GM19467 (cell line): ENCODE results near the gene CDK13.
A peak's percentile ranks its signal among the peaks of the same experiment; 100 is the strongest.

Experiments
- ATAC-seq: cut with Tn5 transposase; IDR thresholded peaks from one replicate; pipeline ENCODE4 v1.9.1; 2021; ENCODE audit warnings: mild to moderate bottlenecking, moderate library complexity; ENCODE audit not compliant: unreplicated experiment

Gene CDK13

GRCh38 chr7:39948956-39949928 is 814 bp upstream of the CDK13 start:
- peak; percentile 68 for ATAC-seq

GRCh38 chr7:39950473-39951225 is 593 bp downstream of the CDK13 start:
- ATAC-seq, result no peak

DNA sequence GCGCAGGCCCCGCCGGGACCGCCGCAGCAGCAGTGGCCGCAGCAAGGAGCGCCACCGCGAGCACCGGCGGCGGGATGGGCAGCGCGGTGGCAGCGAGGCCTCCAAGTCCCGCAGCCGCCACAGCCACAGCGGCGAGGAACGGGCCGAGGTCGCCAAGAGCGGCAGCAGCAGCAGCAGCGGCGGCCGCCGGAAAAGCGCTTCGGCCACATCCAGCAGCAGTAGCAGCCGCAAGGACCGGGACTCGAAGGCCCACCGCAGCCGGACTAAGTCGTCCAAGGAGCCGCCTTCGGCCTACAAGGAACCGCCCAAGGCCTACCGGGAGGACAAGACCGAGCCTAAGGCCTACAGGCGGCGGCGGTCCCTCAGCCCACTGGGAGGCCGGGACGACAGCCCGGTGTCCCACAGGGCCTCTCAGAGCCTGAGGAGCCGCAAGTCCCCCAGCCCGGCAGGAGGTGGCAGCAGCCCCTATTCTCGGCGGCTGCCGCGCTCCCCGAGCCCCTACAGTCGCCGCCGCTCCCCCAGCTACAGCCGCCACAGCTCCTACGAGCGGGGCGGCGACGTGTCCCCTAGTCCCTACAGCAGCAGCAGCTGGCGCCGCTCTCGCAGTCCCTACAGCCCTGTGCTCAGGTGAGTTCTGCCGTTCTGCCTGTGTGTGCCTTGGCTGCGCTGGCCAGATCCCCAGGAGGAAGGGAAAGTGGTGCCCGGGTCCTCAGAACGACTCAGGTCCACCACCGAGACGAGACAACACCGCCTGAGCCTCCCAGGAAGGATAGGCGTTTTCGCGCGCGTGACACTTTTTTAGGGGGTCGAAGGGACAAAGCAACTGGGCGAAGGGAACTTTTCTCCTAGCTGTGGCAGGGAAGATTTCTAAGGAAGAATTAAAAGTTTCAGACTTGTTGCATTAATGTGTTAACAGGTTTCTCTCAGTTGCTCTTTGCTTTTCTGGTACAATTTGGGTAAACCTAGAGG is 1.5 kb downstream of the CDK13 start:
- peak; percentile 34 for ATAC-seq

DNA sequence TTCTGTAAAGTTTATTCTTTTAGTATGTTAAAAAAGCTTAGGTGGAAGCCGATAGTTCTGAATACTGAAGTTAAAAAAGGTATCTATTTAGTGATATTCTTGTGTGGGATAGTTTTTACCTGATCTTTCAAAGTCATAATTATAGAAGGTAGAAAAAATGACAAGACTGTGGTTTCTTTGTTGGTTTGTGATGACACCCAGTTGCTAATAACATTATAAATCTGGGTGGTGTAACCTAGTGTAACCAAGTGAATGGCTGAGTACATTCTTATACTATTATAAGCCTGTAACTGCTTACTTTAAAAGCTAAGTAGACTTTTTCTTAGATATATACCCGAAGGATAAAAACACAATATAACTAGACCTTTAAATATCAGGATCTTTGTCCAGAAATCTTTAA is 2.3 kb downstream of the CDK13 start:
- ATAC-seq, result no peak

DNA sequence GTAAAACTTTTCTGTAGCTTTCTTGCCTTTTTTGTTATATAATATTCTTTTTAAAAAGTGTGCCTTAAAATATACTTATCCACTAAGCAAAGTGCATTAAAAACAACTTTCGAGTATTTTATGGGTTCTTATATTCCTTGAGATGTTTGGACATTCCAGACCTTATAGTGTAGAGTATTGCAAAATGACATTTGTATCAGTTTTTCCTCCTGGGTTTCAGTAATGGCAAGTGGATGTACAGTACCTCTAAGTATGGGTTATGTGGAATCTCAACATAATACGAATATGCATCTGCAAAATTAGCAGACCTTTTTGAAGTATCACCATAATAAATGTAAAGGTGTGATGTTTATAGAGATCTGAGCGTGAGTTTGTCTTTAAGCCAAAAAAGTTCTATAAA is 2.7 kb downstream of the CDK13 start:
- no peak for ATAC-seq

GRCh38 chr7:39954694-39955093 is 4.6 kb downstream of the CDK13 start:
- ATAC-seq, result no peak

GRCh38 chr7:39958038-39958437 is 8.0 kb downstream of the CDK13 start:
- ATAC-seq, result no peak

DNA sequence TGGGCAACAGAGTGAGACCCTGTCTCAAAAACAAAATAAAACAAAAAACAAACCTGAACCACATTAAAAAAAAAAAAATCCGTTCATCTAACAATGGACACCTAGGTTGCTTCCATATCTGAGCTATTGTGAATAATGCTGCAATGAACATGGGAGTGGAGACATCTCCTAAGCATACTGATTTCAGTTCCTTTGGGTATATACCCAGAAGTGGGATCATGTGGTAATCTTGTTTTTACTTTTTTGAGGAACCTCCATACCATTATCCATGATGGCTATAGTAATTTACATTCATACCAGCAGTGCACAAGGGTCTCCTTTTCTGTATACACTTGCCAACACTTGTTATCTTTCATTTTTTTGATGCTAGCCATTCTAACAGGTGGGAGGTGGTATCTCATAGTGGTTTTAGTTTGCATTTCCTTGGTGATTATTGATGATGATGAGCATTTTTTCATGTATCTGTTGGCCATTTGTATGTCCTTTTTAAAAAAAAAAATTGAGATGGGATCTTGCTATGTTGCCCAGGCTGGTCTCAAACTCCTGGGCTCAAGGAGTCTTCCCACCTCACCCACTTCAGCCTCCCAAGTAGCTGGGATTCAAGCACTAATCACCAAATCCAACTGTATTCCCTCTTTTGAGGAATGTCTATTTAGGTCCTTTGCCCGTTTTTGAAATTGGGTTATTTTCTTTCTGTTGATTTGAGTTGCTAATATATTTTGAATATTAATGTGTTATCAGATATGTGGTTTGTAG is 17.5 kb downstream of the CDK13 start:
- no peak for ATAC-seq

DNA sequence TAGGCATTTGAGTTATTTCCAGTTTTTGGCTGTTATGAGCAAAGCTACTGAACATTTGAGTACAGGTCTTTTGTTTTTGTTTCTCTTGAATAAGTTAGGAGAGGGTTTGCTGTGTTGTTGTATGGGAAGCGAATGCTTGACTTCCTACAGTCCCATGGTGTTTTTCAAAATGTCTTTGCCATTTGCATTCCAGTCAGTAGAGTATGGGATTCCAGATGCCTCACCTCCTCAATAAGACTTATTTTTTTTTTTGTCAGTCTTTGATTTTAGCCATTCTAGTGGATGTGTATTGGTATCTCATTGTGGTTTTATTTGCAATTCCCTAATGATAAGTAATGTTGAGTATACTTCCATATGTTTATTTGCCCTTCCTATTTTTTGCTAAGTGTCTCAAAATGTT is 19.4 kb downstream of the CDK13 start:
- ATAC-seq, result no peak

GRCh38 chr7:39971924-39972323 is 21.9 kb downstream of the CDK13 start:
- ATAC-seq, result no peak

- ATAC-seq, result no peak
These were observed 23.7 kb downstream of the CDK13 start for GRCh38 chr7:39973801-39974200.

- no peak for ATAC-seq
These were observed 28.3 kb downstream of the CDK13 start for GRCh38 chr7:39978230-39978934.

DNA sequence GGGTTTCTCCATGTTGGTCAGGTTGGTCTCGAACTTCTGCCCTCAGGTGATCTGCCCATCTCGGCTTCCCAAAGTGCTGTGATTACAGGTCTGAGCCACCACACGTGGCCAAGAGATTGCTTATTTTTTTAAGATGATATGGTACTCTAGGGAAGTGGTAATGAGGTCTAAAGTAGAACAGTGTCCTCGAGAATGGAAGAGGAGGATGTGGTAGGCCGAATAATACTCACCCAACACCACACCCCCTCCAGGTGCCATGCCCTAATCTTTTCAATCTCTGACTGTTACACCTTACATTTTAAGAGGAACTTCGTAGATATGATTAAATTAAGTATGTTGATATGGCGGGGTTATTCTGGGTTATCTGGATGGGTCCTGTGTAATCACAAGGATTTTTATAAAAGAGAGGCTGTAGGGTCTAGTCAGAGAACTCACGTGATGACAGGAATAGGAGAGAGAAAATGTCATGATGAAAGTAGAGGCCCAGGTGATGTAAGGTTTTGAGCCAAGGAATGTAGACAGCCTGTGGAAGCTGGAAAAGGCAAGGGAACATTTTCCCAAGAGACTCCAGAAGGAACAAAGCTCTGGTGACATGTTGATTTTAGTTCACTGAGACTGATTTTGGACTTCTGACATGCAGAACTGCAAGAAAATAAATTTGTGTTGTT is 29.5 kb downstream of the CDK13 start:
- no peak for ATAC-seq

- ATAC-seq, result no peak
These were observed 35.4 kb downstream of the CDK13 start for GRCh38 chr7:39985398-39985918.

DNA sequence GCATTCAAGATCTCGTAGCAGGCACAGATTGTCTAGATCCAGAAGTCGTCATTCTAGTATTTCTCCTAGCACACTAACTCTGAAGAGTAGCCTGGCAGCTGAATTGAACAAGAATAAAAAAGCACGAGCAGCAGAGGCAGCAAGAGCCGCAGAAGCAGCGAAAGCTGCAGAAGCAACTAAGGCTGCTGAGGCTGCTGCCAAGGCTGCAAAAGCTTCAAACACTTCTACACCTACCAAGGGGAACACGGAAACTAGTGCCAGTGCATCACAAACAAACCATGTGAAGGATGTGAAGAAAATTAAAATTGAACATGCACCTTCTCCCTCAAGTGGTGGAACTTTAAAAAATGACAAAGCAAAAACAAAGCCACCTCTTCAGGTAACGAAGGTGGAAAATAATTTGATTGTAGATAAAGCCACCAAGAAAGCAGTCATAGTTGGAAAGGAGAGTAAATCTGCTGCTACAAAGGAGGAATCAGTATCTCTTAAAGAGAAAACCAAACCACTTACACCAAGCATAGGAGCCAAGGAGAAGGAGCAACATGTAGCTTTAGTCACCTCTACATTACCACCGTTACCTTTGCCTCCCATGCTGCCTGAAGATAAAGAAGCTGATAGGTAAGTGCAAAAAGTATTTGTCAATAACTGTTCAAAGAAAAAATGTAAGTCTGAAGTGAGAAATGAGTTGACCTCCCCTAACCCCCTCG is 37.7 kb downstream of the CDK13 start:
- ATAC-seq, result no peak

- no peak for ATAC-seq
These were observed 50.8 kb downstream of the CDK13 start for GRCh38 chr7:40000734-40001315.

- ATAC-seq, result no peak
These were observed 51.6 kb downstream of the CDK13 start for GRCh38 chr7:40001649-40002048.

- ATAC-seq, result no peak
These were observed 53.5 kb downstream of the CDK13 start for GRCh38 chr7:40003597-40003996.
